ENCODE results near the gene RRN3.
"Not testable (repeated sequence)": the region's sequence is repeated elsewhere in the genome, so short reads cannot be mapped to it uniquely, and the experiment has no call there.

DNA sequence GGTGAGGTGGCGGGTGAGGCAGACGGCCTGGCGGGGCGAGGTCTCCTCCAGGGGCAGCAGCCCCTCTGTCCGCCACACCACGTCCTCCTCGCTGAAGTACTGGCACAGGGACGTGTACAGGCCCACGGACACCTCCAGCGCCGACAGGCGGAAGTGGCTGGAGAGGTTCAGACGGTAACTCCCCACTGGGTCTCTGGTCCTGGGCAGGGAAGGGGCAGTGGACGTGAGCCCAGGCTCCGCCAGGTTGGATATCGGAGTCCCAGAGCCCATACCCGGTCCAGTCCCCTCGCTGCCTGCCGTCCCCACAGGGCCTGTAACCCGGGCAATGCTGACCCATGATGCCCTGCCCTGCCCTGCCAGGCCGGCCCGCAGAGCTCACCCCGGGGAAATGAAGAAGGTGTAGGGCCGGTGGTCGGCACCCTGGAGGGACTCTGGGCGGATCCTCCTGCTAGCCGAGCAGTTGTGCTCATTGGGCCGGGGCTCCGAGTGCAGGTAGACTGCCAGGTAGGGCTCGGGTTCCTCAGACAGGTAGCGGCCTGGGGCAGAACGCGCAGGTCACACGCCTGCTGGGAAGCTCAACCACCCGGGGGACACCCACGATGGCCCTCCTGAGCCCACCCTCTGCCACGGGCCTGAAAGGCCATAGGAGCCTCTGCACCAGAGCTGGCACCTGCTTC is 36.3 kb upstream of the RRN3 start:
- not testable (repeated sequence) for TF ChIP-seq YY1 (IDR thresholded peaks at IDR 0.05; ENCODE audit: extremely low read depth, insufficient replicate concordance, low read depth, low read length); POLR2A (IDR thresholded peaks at IDR 0.05; ENCODE audit: borderline replicate concordance, extremely low read depth, insufficient read depth, insufficient read length); RAD21 (IDR thresholded peaks at IDR 0.05; ENCODE audit: low read depth); POLR2AphosphoS5 (IDR thresholded peaks at IDR 0.05; ENCODE audit: low read depth, low read length); EZH2phosphoT487 (IDR thresholded peaks at IDR 0.05; ENCODE audit: borderline replicate concordance); TCF7L2 (IDR thresholded peaks at IDR 0.05; ENCODE audit: borderline replicate concordance, extremely low read depth, insufficient read depth, insufficient read length)
- TF ChIP-seq, protein P1, sequence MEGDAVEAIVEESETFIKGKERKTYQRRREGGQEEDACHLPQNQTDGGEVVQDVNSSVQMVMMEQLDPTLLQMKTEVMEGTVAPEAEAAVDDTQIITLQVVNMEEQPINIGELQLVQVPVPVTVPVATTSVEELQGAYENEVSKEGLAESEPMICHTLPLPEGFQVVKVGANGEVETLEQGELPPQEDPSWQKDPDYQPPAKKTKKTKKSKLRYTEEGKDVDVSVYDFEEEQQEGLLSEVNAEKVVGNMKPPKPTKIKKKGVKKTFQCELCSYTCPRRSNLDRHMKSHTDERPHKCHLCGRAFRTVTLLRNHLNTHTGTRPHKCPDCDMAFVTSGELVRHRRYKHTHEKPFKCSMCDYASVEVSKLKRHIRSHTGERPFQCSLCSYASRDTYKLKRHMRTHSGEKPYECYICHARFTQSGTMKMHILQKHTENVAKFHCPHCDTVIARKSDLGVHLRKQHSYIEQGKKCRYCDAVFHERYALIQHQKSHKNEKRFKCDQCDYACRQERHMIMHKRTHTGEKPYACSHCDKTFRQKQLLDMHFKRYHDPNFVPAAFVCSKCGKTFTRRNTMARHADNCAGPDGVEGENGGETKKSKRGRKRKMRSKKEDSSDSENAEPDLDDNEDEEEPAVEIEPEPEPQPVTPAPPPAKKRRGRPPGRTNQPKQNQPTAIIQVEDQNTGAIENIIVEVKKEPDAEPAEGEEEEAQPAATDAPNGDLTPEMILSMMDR (IDR thresholded peaks at IDR 0.05 in 2 of 3, conservative IDR thresholded peaks at IDR 0.05 in 1 of 3; ENCODE audit: borderline replicate concordance in 1 of 3, insufficient read depth in 1 of 3, low read depth in 2 of 3, low read length in 2 of 3): not testable (repeated sequence)
- TF ChIP-seq, protein P2, sequence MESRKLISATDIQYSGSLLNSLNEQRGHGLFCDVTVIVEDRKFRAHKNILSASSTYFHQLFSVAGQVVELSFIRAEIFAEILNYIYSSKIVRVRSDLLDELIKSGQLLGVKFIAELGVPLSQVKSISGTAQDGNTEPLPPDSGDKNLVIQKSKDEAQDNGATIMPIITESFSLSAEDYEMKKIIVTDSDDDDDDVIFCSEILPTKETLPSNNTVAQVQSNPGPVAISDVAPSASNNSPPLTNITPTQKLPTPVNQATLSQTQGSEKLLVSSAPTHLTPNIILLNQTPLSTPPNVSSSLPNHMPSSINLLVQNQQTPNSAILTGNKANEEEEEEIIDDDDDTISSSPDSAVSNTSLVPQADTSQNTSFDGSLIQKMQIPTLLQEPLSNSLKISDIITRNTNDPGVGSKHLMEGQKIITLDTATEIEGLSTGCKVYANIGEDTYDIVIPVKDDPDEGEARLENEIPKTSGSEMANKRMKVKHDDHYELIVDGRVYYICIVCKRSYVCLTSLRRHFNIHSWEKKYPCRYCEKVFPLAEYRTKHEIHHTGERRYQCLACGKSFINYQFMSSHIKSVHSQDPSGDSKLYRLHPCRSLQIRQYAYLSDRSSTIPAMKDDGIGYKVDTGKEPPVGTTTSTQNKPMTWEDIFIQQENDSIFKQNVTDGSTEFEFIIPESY (IDR thresholded peaks at IDR 0.05; ENCODE audit: extremely low read depth, insufficient replicate concordance, low read length): not testable (repeated sequence)
- TF ChIP-seq, protein P3, sequence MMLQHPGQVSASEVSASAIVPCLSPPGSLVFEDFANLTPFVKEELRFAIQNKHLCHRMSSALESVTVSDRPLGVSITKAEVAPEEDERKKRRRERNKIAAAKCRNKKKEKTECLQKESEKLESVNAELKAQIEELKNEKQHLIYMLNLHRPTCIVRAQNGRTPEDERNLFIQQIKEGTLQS (IDR thresholded peaks at IDR 0.05): not testable (repeated sequence)

All from HCT116 (cell line).